Upper lobe of left lung (tissue), 6 donors: ENCODE results near the gene SELENOH. TPM values are rescaled to one million over a fixed set of nuclear protein-coding genes. Genes with fewer than 3 reads are reported as not detected.
A peak's percentile ranks its signal among the peaks of the same experiment; 100 is the strongest.

Experiments used
- ATAC-seq, 2 donors: fragments of 200-7000 bp; cut with Tn5 transposase; one replicate each; pipeline ENCODE4 v1.9.1; 2022; ENCODE audit warnings: mild to moderate bottlenecking in 2 of 2, moderate library complexity in 2 of 2; ENCODE audit not compliant: low FRiP score in 2 of 2
- DNase-seq, 2 donors: peaks; one replicate each; pipeline ENCODE4 v3.0.0-alpha.2; 2019 to 2020
- H3K27ac ChIP-seq, 4 donors: fragments of 200-600 bp; sonication (generic); one replicate each; pipeline ENCODE4 v1.5.1; 2016 to 2019
- H3K27me3 ChIP-seq, 4 donors: fragments of 200-600 bp; sonication (generic); one replicate each; pipeline ENCODE4 v1.5.1; 2017 to 2019
- H3K36me3 ChIP-seq, 4 donors: fragments of 200-600 bp; sonication (generic); one replicate each; pipeline ENCODE4 v1.5.1; 2016 to 2019
- H3K4me1 ChIP-seq, 4 donors: fragments of 200-600 bp; sonication (generic); one replicate each; pipeline ENCODE4 v1.5.1; 2018 to 2019
- H3K4me3 ChIP-seq, 4 donors: fragments of 200-600 bp; sonication (generic); one replicate each; pipeline ENCODE4 v1.5.1; 2017 to 2019; ENCODE audit warnings: mild to moderate bottlenecking in 2 of 4, moderate library complexity in 1 of 4
- H3K9me3 ChIP-seq, 4 donors: fragments of 200-600 bp; sonication (generic); one replicate each; pipeline ENCODE4 v1.5.1; 2018 to 2019
- EP300 ChIP-seq, 4 donors: sonication (generic); formaldehyde crosslinking; IDR thresholded peaks; one replicate each; pipeline ENCODE4 v1.5.1; 2017; ENCODE audit warnings: antibody characterized with exemption in 4 of 4, control low read depth in 2 of 4
- POLR2A ChIP-seq, 4 donors: fragments of 450-650 bp; IDR thresholded peaks; one replicate each; pipeline ENCODE4 v1.5.1; 2016 to 2017; ENCODE audit warnings: antibody characterized with exemption in 4 of 4, mild to moderate bottlenecking in 2 of 4
- POLR2AphosphoS5 ChIP-seq, 2 donors: sonication (generic); formaldehyde crosslinking; IDR thresholded peaks; one replicate each; pipeline ENCODE4 v1.5.1; 2017; ENCODE audit warnings: antibody characterized with exemption in 2 of 2
- WGBS, 2 donors: methylation state at CpG; one replicate each; pipeline ENCODE4 v1.1.5; 2017 to 2018; 5-methylcytosine and 5-hydroxymethylcytosine counted together
- total RNA-seq, 6 donors: library from RNA; depleted of rRNA in 4 of 6; stranded (reverse); fragments of >200 nt in 4 of 6; gene quantifications; one replicate each; pipeline versions ENCODE4 v1.1.0 to v1.2.1, GENCODE V29; 2016 to 2021
- TF ChIP-seq, protein P1 (sequence below), 6 experiments: fragments of 450-650 bp in 4 of 6; fragments of 200-600 bp in 2 of 6; sonication (generic) in 2 of 6; IDR thresholded peaks; one replicate each; pipeline ENCODE4 v1.5.1; 2016 to 2019; ENCODE audit warnings: antibody characterized with exemption in 6 of 6
- donor health status: DM: no; HTN: no; CAD: no; lungs with moderate emphysema.
- donor health status: DM: no; HTN: yes; CAD: no; lungs with severe emphysema.

The SELENOH gene
- total RNA-seq, 6 donors from 2014 or later, result 56.6 to 138 (median 120) TPM

DNA sequence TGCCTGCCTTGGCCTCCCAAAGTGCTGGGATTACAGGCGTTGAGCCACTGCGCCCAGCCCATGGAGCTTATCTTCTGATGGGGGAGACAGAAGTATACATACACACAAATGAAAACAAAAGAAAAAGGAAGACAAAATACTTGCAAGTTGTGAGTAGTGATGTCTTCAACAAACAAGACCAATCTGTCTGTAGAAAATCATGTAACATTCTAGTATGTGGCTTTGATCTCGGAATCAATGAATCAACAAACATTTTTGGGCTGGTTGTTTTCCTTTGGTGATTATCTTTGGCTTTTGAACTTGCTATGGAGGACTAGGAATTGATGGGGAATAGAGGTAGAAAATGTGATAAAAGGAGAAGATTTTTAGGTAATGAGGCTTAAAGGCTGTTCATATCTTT, 16.9 kb downstream of the SELENOH start:
- Histone ChIP-seq H3K4me3 (no peak overlapping the region), H3K27ac (no peak overlapping the region), H3K9me3 (no peaks in the 10 kb centered on the region), H3K27me3 (no peaks in the 10 kb centered on the region), H3K36me3 (no peaks in the 10 kb centered on the region), H3K4me1 (no peaks in the 10 kb centered on the region)
- DNase-seq (no peak), ATAC-seq (no peak)
- TF ChIP-seq, protein P1, sequence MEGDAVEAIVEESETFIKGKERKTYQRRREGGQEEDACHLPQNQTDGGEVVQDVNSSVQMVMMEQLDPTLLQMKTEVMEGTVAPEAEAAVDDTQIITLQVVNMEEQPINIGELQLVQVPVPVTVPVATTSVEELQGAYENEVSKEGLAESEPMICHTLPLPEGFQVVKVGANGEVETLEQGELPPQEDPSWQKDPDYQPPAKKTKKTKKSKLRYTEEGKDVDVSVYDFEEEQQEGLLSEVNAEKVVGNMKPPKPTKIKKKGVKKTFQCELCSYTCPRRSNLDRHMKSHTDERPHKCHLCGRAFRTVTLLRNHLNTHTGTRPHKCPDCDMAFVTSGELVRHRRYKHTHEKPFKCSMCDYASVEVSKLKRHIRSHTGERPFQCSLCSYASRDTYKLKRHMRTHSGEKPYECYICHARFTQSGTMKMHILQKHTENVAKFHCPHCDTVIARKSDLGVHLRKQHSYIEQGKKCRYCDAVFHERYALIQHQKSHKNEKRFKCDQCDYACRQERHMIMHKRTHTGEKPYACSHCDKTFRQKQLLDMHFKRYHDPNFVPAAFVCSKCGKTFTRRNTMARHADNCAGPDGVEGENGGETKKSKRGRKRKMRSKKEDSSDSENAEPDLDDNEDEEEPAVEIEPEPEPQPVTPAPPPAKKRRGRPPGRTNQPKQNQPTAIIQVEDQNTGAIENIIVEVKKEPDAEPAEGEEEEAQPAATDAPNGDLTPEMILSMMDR (IDR thresholded peaks at IDR 0.05), result no peak
- no peak for TF ChIP-seq EP300 (IDR thresholded peaks at IDR 0.05)
- TF ChIP-seq POLR2A (IDR thresholded peaks at IDR 0.05), result no peak
- no peak for TF ChIP-seq POLR2AphosphoS5 (IDR thresholded peaks at IDR 0.05)
- WGBS, 2 donors, result 87 to 94% methylated on average over 3 of the region's 3 CpGs

GRCh38 chr11:57761301-57762234, 20.3 kb downstream of the SELENOH start, which contains the start of gene CTNND1:
Gene CTNND1 (plus strand): TSS chr11:57761802. CDS start chr11:57791479, 29,677 bp downstream.
- WGBS, 2 donors, result 9 to 11% methylated on average over 13 of the region's 13 CpGs
- H3K4me3 ChIP-seq, result peak within 1 kb of the TSS; percentile 44 to 75 (median 59)
- no peaks in the 10 kb centered on the region for H3K9me3 ChIP-seq
- peak within 1 kb of the TSS; percentile 84 to 92 (median 90) for H3K27ac ChIP-seq
- peak; percentile 98 to 99 for ATAC-seq
- H3K27me3 ChIP-seq, result no peaks in the 10 kb centered on the region
- TF ChIP-seq, protein P1 (IDR thresholded peaks at IDR 0.05), result peak in 1 of 6 experiments; percentile 8
- TF ChIP-seq POLR2AphosphoS5 (IDR thresholded peaks at IDR 0.05), result peak; percentile 71 to 93
- TF ChIP-seq EP300 (IDR thresholded peaks at IDR 0.05), result no peak
- TF ChIP-seq POLR2A (IDR thresholded peaks at IDR 0.05), result peak in 3 of 4 donors; percentile 39 to 86 (median 76)
- H3K4me1 ChIP-seq, result peaks cover 15 to 28% (median 22%) of the 10 kb centered on the region in 4 donors
- DNase-seq, result peak in 1 of 2 donors; percentile 87
- no peaks in the 10 kb centered on the region for H3K36me3 ChIP-seq

DNA sequence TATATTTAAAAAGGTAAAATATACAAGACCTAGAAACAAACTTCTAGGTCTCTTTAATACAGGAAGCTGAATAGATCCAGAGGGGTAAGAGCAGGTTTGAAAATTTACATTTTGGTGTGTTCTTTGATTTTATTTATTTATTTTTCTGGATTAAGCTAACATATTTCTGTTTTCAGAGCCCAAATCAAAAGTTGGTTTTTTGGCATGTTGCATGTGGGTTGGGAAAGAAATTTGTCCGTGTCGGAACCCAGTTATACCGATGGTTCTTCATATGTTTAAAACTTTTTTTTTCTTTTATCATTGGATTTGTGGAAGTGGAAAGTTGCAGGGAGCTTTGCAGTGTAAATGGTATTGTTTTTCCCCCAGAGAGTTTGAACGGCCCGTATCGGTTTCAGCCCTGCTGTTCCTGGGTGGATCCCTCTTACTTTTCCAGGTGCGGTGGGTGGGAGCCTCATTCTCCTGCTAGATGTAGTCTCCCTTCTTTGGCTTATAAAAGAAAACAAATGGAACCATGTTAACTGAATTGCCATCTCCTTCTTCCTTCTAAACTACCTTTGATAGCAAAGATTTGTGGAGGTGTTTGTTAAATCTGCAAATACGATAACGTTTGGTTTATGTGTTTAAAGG, 21.1 kb downstream of the SELENOH start:
- Histone ChIP-seq H3K4me1 (peaks cover 15 to 34% (median 27%) of the 10 kb centered on the region in 4 donors), H3K4me3 (peak overlapping the region; percentile 44 to 75 (median 59)), H3K27me3 (no peaks in the 10 kb centered on the region), H3K36me3 (no peaks in the 10 kb centered on the region), H3K27ac (peak overlapping the region; percentile 84 to 92 (median 90)), H3K9me3 (no peaks in the 10 kb centered on the region)
- ATAC-seq, result peak in 1 of 2 donors; percentile 49
- TF ChIP-seq POLR2A (IDR thresholded peaks at IDR 0.05), result no peak
- no peak for DNase-seq
- WGBS, 2 donors, result 3 to 9% methylated on average over 9 of the region's 9 CpGs

DNA sequence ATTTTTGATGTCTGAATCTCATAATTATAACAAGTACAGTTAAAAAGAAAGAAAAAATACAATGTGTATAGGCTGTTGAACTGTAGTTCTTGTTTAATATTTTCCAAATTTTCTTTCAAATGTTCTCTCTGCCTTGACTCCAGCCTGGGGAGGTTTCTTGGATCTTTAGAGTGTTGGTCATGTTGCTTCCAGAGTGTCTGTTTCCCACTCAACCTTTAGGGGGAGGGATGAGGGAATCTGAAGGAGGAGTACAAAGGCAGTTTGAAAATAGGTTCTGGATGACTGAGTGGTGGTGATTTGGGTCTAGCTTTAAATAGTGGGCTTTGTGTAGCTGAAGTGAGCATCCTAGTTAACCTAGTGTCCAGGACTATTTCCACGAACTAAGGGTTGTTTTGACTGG, 22.3 kb downstream of the SELENOH start:
- Histone ChIP-seq H3K9me3 (no peaks in the 10 kb centered on the region), H3K27ac (peak overlapping the region; percentile 84 to 92 (median 90)), H3K4me3 (peak overlapping the region; percentile 44 to 75 (median 59)), H3K27me3 (no peaks in the 10 kb centered on the region), H3K36me3 (no peaks in the 10 kb centered on the region), H3K4me1 (peaks cover 17 to 39% (median 33%) of the 10 kb centered on the region in 4 donors)
- ATAC-seq, result peak in 1 of 2 donors; percentile 29
- WGBS, 2 donors, result 6 to 13% methylated on average over 1 of the region's 1 CpG
- no peak for TF ChIP-seq EP300 (IDR thresholded peaks at IDR 0.05)
- peak in 1 of 4 donors; percentile 17 for TF ChIP-seq POLR2A (IDR thresholded peaks at IDR 0.05)
- TF ChIP-seq POLR2AphosphoS5 (IDR thresholded peaks at IDR 0.05), result no peak
- TF ChIP-seq, protein P1 (IDR thresholded peaks at IDR 0.05), result peak in 3 of 6 experiments; percentile 30 to 35 (median 33)
- no peak for DNase-seq

GRCh38 chr11:57764021-57764420, 22.7 kb downstream of the SELENOH start:
- ATAC-seq (no peak), DNase-seq (no peak)
- 27 to 37% methylated on average over 4 of the region's 4 CpGs for WGBS, 2 donors
- Histone ChIP-seq H3K27ac (peak overlapping the region; percentile 84 to 92 (median 90)), H3K9me3 (no peaks in the 10 kb centered on the region), H3K27me3 (no peaks in the 10 kb centered on the region), H3K36me3 (no peaks in the 10 kb centered on the region), H3K4me1 (peaks cover 20 to 44% (median 36%) of the 10 kb centered on the region in 4 donors), H3K4me3 (peak overlapping the region; percentile 44 to 75 (median 59))
- TF ChIP-seq, protein P1 (IDR thresholded peaks at IDR 0.05), result no peak
- TF ChIP-seq POLR2A (IDR thresholded peaks at IDR 0.05) (no peak), EP300 (IDR thresholded peaks at IDR 0.05) (no peak), POLR2AphosphoS5 (IDR thresholded peaks at IDR 0.05) (no peak)
